SIG-M5 (cell line): Measurements from ENCODE around the gene ALDH1A1.
"Not testable (repeated sequence)": the region's sequence is repeated elsewhere in the genome, so short reads cannot be mapped to it uniquely, and the experiment has no call there.

Experiments used
- DNase-seq: peaks from one replicate; lab custom pipeline; 2025; lab: John Stamatoyannopoulos, UW

Gene ALDH1A1

GRCh38 chr9:72943844-72944462, 8.9 kb downstream of the ALDH1A1 start:
- DNase-seq, result no peak

GRCh38 chr9:72942451-72942850, 10.4 kb downstream of the ALDH1A1 start:
- no peak for DNase-seq

- DNase-seq, result not testable (repeated sequence)
Observed at GRCh38 chr9:72939581-72939980, 13.3 kb downstream of the ALDH1A1 start.

GRCh38 chr9:72937545-72937944, 15.3 kb downstream of the ALDH1A1 start:
- no peak for DNase-seq

- DNase-seq, result no peak
Observed at GRCh38 chr9:72936679-72937078, 16.2 kb downstream of the ALDH1A1 start.

- no peak for DNase-seq
Observed at GRCh38 chr9:72936266-72936665, 16.6 kb downstream of the ALDH1A1 start.

- no peak for DNase-seq
Observed at GRCh38 chr9:72935595-72935994, 17.3 kb downstream of the ALDH1A1 start.

GRCh38 chr9:72933730-72934665, 18.9 kb downstream of the ALDH1A1 start:
- no peak for DNase-seq

- no peak for DNase-seq
Observed at GRCh38 chr9:72932619-72933018, 20.2 kb downstream of the ALDH1A1 start.

- no peak for DNase-seq
Observed at GRCh38 chr9:72931897-72932296, 21.0 kb downstream of the ALDH1A1 start.

- no peak for DNase-seq
Observed at GRCh38 chr9:72931437-72931836, 21.4 kb downstream of the ALDH1A1 start.

GRCh38 chr9:72930828-72931227, 22.0 kb downstream of the ALDH1A1 start:
- no peak for DNase-seq

- no peak for DNase-seq
Observed at GRCh38 chr9:72929542-72929941, 23.3 kb downstream of the ALDH1A1 start.

GRCh38 chr9:72928042-72928507, 24.8 kb downstream of the ALDH1A1 start:
- DNase-seq, result no peak

- no peak for DNase-seq
Observed at GRCh38 chr9:72926506-72926905, 26.3 kb downstream of the ALDH1A1 start.

GRCh38 chr9:72925891-72926290, 27.0 kb downstream of the ALDH1A1 start:
- DNase-seq, result no peak

GRCh38 chr9:72925126-72925789, 27.6 kb downstream of the ALDH1A1 start:
- peak; percentile 63 for DNase-seq

GRCh38 chr9:72924154-72924790, 28.6 kb downstream of the ALDH1A1 start:
- DNase-seq, result no peak

GRCh38 chr9:72923077-72923476, 29.8 kb downstream of the ALDH1A1 start:
- DNase-seq, result no peak

GRCh38 chr9:72921888-72922654, 30.8 kb downstream of the ALDH1A1 start:
- no peak for DNase-seq

GRCh38 chr9:72919246-72919945, 33.5 kb downstream of the ALDH1A1 start:
- no peak for DNase-seq
